Measurements from ENCODE around the gene DRC3. TPM values are rescaled to one million over a fixed set of nuclear protein-coding genes. Genes with fewer than 3 reads are reported as not detected.

The DRC3 gene
- total RNA-seq, 4 donors from 2014 or later, result 0.71 to 4.2 (median 1.4) TPM

DNA sequence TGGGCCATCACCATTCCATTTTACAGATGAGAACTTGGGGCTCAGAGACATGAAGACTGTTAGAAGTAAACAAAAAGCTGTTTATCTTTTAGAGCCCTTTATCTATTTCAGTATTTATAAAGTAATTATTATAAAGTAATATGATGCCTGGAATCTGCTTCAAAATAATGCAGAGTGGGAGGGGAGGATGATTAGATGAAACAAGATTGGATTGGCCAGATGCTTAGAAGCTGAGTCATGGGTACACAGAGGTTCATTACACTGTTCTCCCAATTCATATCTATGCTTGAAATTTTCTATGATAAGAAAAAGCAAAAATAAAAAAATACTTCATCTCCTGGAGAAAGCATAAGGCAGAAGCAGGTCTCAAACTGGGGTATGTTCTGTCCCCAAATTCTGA is 29.8 kb upstream of the DRC3 start:
- no peaks in the 10 kb centered on the region for H3K27me3 ChIP-seq
- no peak for TF ChIP-seq POLR2AphosphoS5 (IDR thresholded peaks at IDR 0.05)
- no peak for TF ChIP-seq EP300 (IDR thresholded peaks at IDR 0.05)
- no peak for TF ChIP-seq POLR2A (IDR thresholded peaks at IDR 0.05; ENCODE audit: low read depth)
- TF ChIP-seq, protein P1, sequence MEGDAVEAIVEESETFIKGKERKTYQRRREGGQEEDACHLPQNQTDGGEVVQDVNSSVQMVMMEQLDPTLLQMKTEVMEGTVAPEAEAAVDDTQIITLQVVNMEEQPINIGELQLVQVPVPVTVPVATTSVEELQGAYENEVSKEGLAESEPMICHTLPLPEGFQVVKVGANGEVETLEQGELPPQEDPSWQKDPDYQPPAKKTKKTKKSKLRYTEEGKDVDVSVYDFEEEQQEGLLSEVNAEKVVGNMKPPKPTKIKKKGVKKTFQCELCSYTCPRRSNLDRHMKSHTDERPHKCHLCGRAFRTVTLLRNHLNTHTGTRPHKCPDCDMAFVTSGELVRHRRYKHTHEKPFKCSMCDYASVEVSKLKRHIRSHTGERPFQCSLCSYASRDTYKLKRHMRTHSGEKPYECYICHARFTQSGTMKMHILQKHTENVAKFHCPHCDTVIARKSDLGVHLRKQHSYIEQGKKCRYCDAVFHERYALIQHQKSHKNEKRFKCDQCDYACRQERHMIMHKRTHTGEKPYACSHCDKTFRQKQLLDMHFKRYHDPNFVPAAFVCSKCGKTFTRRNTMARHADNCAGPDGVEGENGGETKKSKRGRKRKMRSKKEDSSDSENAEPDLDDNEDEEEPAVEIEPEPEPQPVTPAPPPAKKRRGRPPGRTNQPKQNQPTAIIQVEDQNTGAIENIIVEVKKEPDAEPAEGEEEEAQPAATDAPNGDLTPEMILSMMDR (IDR thresholded peaks at IDR 0.05), result no peak
- peak overlapping the region in 2 of 4 donors; percentile 32 to 64 for H3K27ac ChIP-seq (replicated peaks in 1 of 4)
- DNase-seq (ENCODE audit: extremely low spot score), result no peak
- intact Hi-C loops (cut with DNase I), result no loop called here
- peaks cover 51 to 76% (median 67%) of the 10 kb centered on the region in 4 donors for H3K4me1 ChIP-seq
- no peak overlapping the region for H3K4me3 ChIP-seq
- H3K9me3 ChIP-seq, result no peaks in the 10 kb centered on the region
- H3K36me3 ChIP-seq, result no peaks in the 10 kb centered on the region

DNA sequence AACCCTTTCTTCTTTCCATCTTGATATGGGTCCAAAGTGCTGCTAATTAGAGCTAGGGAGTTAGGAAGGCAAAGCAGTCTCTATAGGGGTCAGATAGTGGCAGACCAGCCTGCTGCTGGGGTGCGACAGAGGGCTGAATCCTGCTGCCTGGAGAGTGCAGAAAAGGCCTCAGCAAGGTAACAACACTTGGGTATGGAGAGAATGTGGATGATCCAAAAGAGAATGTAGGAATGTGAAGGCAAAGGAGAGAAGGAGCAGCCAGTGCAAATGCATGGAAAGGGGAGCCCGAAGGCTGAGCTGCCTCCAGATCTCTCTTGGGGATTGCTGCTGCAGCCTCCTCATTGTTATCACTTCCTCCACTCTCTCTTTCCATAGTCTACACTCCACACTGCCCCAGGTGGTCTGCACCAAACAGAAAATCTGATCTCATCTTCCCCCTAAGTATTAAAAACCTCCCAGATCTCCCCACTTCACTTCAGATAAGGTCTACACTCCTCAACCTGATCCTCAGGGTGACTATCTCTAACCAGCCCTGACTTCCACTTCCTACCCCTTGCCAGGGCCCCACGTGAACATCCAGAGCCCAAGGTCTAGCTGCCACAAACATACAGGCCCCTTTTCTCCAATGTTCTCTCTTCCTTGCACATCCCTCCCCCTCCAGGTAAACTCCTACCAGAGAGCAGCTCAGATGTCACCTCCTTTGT is 29.2 kb upstream of the DRC3 start:
- Histone ChIP-seq H3K27me3 (no peaks in the 10 kb centered on the region), H3K4me3 (no peak overlapping the region), H3K36me3 (no peaks in the 10 kb centered on the region), H3K27ac (replicated peaks in 1 of 4) (peak overlapping the region in 2 of 4 donors; percentile 15 to 64), H3K4me1 (peaks cover 45 to 76% (median 63%) of the 10 kb centered on the region in 4 donors), H3K9me3 (no peaks in the 10 kb centered on the region)
- 63% methylated on average over 3 of the region's 3 CpGs for WGBS
- intact Hi-C loops (cut with DNase I), result no loop called here
- TF ChIP-seq EP300 (IDR thresholded peaks at IDR 0.05) (no peak), POLR2A (IDR thresholded peaks at IDR 0.05; ENCODE audit: low read depth) (no peak), POLR2AphosphoS5 (IDR thresholded peaks at IDR 0.05) (no peak)
- TF ChIP-seq, protein P1 (IDR thresholded peaks at IDR 0.05), result no peak
- no peak for DNase-seq (ENCODE audit: extremely low spot score)

DNA sequence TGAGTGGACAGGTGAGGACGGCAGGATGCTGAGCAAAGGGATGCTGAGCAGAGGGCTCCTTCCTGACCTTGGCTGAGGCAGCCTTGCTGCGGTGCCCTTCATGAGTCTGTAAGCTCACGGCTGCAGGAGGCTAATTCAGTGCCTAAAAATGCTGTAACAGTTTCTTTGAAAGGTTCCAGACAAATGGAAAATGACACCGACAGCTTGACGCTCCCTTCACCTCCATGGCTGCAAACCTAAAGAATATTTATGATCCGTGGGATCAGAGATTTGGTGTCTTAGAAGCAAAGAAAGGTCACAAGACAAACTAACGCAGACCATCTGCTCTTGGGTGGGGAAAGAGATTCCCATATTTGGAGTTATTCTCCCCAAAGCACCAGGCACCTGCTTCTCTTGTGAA is 28.4 kb upstream of the DRC3 start:
- H3K27ac ChIP-seq (replicated peaks in 1 of 4), result peak overlapping the region in 3 of 4 donors; percentile 16 to 64 (median 23)
- intact Hi-C loops (cut with DNase I), result no loop called here
- WGBS, result 70% methylated on average over 6 of the region's 7 CpGs

DNA sequence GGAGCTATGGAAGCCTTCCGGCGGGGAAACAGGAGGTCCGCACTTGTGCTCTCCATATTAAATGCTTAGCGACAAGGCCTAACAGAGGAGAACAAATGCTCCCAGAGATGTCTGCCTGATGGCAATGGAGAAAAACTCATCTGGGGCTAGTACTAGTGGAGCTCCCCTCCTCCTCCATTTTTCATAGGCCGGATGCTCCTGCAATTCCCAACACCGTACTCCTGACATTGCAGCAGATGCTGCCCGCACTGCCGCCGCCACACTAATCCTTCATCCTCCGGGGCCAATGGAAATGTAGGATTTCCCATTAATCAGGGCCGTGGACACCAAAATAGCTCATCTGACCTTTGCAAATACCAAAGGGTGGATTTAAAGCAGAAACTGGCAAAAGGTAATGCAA is 27.9 kb upstream of the DRC3 start:
- TF ChIP-seq POLR2AphosphoS5 (IDR thresholded peaks at IDR 0.05) (no peak), POLR2A (IDR thresholded peaks at IDR 0.05; ENCODE audit: low read depth) (no peak), EP300 (IDR thresholded peaks at IDR 0.05) (no peak)
- TF ChIP-seq, protein P1 (IDR thresholded peaks at IDR 0.05), result no peak
- intact Hi-C loops (cut with DNase I), result no loop called here
- Histone ChIP-seq H3K36me3 (no peaks in the 10 kb centered on the region), H3K4me1 (peaks cover 38 to 80% (median 61%) of the 10 kb centered on the region in 4 donors), H3K9me3 (no peaks in the 10 kb centered on the region), H3K27me3 (no peaks in the 10 kb centered on the region), H3K4me3 (no peak overlapping the region), H3K27ac (replicated peaks in 1 of 4) (peak overlapping the region in 3 of 4 donors; percentile 16 to 64 (median 23))
- WGBS, result 46% methylated on average over 11 of the region's 11 CpGs
- no peak for DNase-seq (ENCODE audit: extremely low spot score)

More for the DNA sequence above, 28.4 kb upstream of the DRC3 start:
- Histone ChIP-seq H3K9me3 (no peaks in the 10 kb centered on the region), H3K27me3 (no peaks in the 10 kb centered on the region), H3K4me3 (no peak overlapping the region), H3K36me3 (no peaks in the 10 kb centered on the region), H3K4me1 (peaks cover 38 to 76% (median 61%) of the 10 kb centered on the region in 4 donors)
- DNase-seq (ENCODE audit: extremely low spot score), result no peak
- TF ChIP-seq, protein P1 (IDR thresholded peaks at IDR 0.05), result no peak
- TF ChIP-seq POLR2AphosphoS5 (IDR thresholded peaks at IDR 0.05) (no peak), POLR2A (IDR thresholded peaks at IDR 0.05; ENCODE audit: low read depth) (no peak), EP300 (IDR thresholded peaks at IDR 0.05) (no peak)

Data from esophagus muscularis mucosa (tissue), 4 donors.